CD4-positive, alpha-beta T cell (primary cell): ENCODE data around the gene SMIM45.

Experiments used
- ATAC-seq: fragments of 200-7000 bp; cut with Tn5 transposase; one replicate; pipeline ENCODE4 v1.10.0; 2022; ENCODE audit warnings: mild to moderate bottlenecking; ENCODE audit not compliant: poor library complexity
- CTCF ChIA-PET: fragments of 350-600 bp; sonication (Branson Sonifier 250); formaldehyde crosslinking; loops from one replicate; lab custom pipeline; 2021; ENCODE audit warnings: antibody characterized with exemption, inconsistent platforms; lab: Charles Lee
- POLR2A ChIA-PET: fragments of 350-600 bp; sonication (Branson Sonifier 250); formaldehyde crosslinking; loops from one replicate; lab custom pipeline; 2021; ENCODE audit warnings: antibody characterized with exemption, inconsistent platforms; lab: Charles Lee
- DNase-seq, 14 experiments: peaks; one replicate each; pipeline ENCODE4 v3.0.0-alpha.2; 2013 to 2020; ENCODE audit warnings: mixed read lengths in 2 of 14
- H3K27ac ChIP-seq, 2 donors: one replicate each; pipeline versions ENCODE4 v1.5.1 to v1.7.0; 2013; ENCODE audit warnings: low read length in 2 of 2, low read depth in 1 of 2, mild to moderate bottlenecking in 1 of 2
- H3K27me3 ChIP-seq, 2 experiments: 1 replicate in 1 of 2; 2 replicates in 1 of 2; pipeline versions ENCODE4 v1.6.1 to v1.7.0; 2013; ENCODE audit warnings: low read length in 2 of 2, control low read depth in 1 of 2, mild to moderate bottlenecking in 1 of 2, moderate library complexity in 1 of 2; ENCODE audit not compliant: insufficient read depth in 2 of 2, control insufficient read depth in 1 of 2
- H3K36me3 ChIP-seq: one replicate; pipeline ENCODE4 v1.6.1; 2013; ENCODE audit warnings: low read length, control low read depth; ENCODE audit not compliant: insufficient read depth
- H3K4me1 ChIP-seq: one replicate; pipeline ENCODE4 v1.6.1; 2013; ENCODE audit warnings: low read length, control low read depth; ENCODE audit not compliant: insufficient read depth
- H3K4me3 ChIP-seq: one replicate; pipeline ENCODE4 v1.5.1; 2013; ENCODE audit warnings: mild to moderate bottlenecking, low read length, moderate library complexity
- H3K9me3 ChIP-seq, 2 experiments: 1 replicate in 1 of 2; 2 replicates in 1 of 2; pipeline versions ENCODE4 v1.6.1 to v1.7.0; 2013; ENCODE audit warnings: low read length in 2 of 2, mild to moderate bottlenecking in 2 of 2, control low read depth in 1 of 2, moderate library complexity in 1 of 2; ENCODE audit not compliant: control insufficient read depth in 1 of 2, insufficient read depth in 1 of 2
- H3K27ac Mint-ChIP-seq: one replicate; pipeline ENCODE4 v1.8.0; 2020; ENCODE audit warnings: mixed read lengths
- H3K27me3 Mint-ChIP-seq: one replicate; pipeline ENCODE4 v1.8.0; 2021; ENCODE audit warnings: mixed read lengths
- H3K36me3 Mint-ChIP-seq: one replicate; pipeline ENCODE4 v1.8.0; 2021; ENCODE audit warnings: low read depth, mixed read lengths
- H3K4me1 Mint-ChIP-seq: one replicate; pipeline ENCODE4 v1.8.0; 2021; ENCODE audit warnings: low read depth, mixed read lengths
- H3K4me3 Mint-ChIP-seq: one replicate; pipeline ENCODE4 v1.8.0; 2020; ENCODE audit warnings: mild to moderate bottlenecking, mixed read lengths
- H3K9me3 Mint-ChIP-seq: one replicate; pipeline ENCODE4 v1.8.0; 2020; ENCODE audit warnings: mixed read lengths
- intact Hi-C, 2 experiments: fragments of 100-400 bp; cut with DNase I in 1 of 2; cut with micrococcal nuclease in 1 of 2; formaldehyde crosslinking; loops; one replicate each; pipeline versions ENCODE4 v1.15.1 to v1.9.0; 2023 to 2025; cut with DNase I, micrococcal nuclease
- TF ChIP-seq, protein P1 (sequence below): fragments of 200-600 bp; IDR thresholded peaks from one replicate; pipeline ENCODE4 v1.8.0; 2022; ENCODE audit warnings: antibody characterized with exemption, mild to moderate bottlenecking

Gene SMIM45

DNA sequence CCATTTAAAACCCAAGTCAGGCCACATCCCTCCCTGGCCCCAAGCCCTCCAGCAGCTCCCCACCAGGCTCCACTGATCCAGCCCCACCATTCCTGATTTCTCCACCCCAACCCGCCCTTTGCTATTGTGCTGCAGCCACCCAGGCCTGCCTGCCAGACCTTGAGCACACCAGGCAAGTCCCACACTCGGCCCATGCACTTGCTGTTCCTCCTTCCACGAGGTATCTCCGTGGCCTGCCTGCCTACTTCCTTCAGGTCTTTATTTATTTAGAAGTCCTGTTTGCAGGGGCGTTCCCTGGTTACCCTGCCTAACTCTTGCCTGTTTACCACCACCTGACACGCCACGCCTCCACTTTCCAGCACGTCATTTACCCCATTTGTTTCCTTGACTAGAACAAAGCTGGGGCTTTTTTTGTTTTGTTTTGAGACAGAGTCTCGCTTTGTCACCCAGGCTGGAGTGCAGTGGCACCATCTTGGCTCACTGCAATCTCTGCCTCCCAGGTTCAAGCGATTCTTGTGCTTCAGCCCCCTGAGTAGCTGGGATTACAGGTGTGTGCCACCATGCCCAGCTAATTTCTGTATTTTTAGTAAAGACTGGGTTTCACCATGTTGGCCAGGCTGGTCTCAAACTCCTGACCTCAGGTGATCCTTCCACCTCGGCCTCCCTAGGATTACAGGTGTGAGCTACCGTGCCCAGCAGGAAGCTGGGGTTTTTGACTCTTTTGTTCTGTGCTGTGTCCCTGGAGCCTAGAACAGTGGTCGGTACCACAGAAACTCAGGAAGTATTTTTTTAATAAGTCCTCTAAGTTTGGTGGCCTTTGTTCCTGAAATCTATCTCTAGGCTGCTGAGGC, 11.7 kb upstream of the SMIM45 start:
- intact Hi-C loops, result loop anchor here in 1 of 2 experiments (2.0 kb wide), 2 partner anchors 13 to 193 kb away; partner anchors contain the start of gene TNFRSF13C
- CTCF ChIA-PET, result interaction anchor here (0.5 to 6.7 kb wide), 20 partner anchors 13 to 350 kb away, joined by 3 to 63 read pairs (median 5); partner anchors contain the start of genes PMM1, SREBF2 and TNFRSF13C
- ATAC-seq, result peak; percentile 76
- peaks cover 36% of the 10 kb centered on the region for H3K4me1 ChIP-seq
- no peaks in the 10 kb centered on the region for H3K9me3 ChIP-seq
- peak overlapping the region; percentile 96 to 99 for H3K27ac ChIP-seq
- Mint-ChIP-seq H3K9me3 (no peaks in the 10 kb centered on the region), H3K36me3 (peaks cover 4% of the 10 kb centered on the region), H3K27ac (peak overlapping the region; percentile 97), H3K4me1 (peaks cover 34% of the 10 kb centered on the region), H3K4me3 (peak overlapping the region; percentile 79), H3K27me3 (no peaks in the 10 kb centered on the region)
- POLR2A ChIA-PET, result interaction anchor here (0.7 to 3.4 kb wide), 32 partner anchors 13 to 1083 kb away, joined by 3 to 107 read pairs (median 8); partner anchors contain the start of genes CCDC134, MEI1, PMM1 and SHISA8
- DNase-seq, result peak; percentile 85 to 99 (median 90)
- no peaks in the 10 kb centered on the region for H3K36me3 ChIP-seq
- no peaks in the 10 kb centered on the region for H3K27me3 ChIP-seq
- TF ChIP-seq, protein P1, sequence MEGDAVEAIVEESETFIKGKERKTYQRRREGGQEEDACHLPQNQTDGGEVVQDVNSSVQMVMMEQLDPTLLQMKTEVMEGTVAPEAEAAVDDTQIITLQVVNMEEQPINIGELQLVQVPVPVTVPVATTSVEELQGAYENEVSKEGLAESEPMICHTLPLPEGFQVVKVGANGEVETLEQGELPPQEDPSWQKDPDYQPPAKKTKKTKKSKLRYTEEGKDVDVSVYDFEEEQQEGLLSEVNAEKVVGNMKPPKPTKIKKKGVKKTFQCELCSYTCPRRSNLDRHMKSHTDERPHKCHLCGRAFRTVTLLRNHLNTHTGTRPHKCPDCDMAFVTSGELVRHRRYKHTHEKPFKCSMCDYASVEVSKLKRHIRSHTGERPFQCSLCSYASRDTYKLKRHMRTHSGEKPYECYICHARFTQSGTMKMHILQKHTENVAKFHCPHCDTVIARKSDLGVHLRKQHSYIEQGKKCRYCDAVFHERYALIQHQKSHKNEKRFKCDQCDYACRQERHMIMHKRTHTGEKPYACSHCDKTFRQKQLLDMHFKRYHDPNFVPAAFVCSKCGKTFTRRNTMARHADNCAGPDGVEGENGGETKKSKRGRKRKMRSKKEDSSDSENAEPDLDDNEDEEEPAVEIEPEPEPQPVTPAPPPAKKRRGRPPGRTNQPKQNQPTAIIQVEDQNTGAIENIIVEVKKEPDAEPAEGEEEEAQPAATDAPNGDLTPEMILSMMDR, result no peak
- H3K4me3 ChIP-seq, result peak overlapping the region; percentile 45

DNA sequence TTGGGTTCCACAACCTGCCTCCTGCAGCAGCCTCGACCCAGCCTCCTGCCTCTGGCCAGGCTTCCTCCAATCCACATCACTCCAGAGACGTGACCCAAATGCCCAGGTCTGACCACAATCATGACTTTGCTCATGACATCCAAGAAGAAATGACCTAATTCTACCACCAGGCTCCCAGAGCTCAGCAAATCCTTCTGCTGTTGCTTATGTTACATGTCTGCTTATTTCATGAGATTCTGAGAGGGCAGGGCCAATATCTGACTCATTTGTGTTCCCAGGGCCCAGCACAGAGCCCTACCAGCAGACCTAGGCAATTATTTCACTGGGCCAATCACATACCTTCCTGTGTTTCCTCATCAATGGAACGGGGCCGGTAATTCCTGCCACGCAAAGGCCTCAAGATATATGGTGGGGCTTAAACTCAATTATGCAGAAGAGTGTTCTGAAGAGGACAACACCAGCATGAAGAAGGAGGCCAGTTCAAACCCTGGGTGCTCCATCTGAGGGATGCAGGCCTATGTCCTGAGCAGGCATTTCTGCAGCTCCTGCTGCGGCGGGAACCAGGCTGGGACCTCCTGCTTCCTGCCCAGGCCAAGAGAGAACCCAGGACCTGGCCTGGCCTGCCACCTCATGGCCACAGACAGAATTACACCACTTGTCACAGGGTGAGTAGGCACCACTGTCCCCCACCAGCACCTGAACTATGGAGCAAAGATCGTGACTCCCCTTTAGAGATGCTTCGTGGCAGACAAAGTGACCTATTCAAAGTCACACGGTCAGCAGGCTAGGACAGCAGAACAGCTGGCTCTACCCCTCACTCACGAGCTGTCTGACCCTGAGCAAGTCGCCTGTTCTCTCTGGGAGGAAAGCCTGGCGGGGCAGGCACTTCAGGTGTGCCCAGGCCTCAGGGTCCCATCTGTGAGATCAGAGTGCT, 10.9 kb upstream of the SMIM45 start:
- H3K36me3 Mint-ChIP-seq, result peaks cover 4% of the 10 kb centered on the region
- no peaks in the 10 kb centered on the region for H3K27me3 ChIP-seq
- H3K9me3 Mint-ChIP-seq, result no peaks in the 10 kb centered on the region
- intact Hi-C loops, result loop anchor here (1.0 to 2.0 kb wide), 8 partner anchors 14 to 275 kb away; partner anchors contain the start of gene TNFRSF13C (in 1 of the 2)
- ATAC-seq, result peak; percentile 61
- peak overlapping the region; percentile 78 for H3K4me3 Mint-ChIP-seq
- ChIA-PET POLR2A (interaction anchor here (0.5 to 3.4 kb wide), 33 partner anchors 14 to 1084 kb away, joined by 3 to 107 read pairs (median 7); partner anchors contain the start of genes CCDC134, MEI1, PMM1 and SHISA8), CTCF (interaction anchor here (0.5 to 6.7 kb wide), 24 partner anchors 12 to 351 kb away, joined by 3 to 63 read pairs (median 4); partner anchors contain the start of genes PMM1, SREBF2 and TNFRSF13C)
- peak overlapping the region; percentile 97 for H3K27ac Mint-ChIP-seq
- H3K27me3 Mint-ChIP-seq, result no peaks in the 10 kb centered on the region
- peaks cover 39% of the 10 kb centered on the region for H3K4me1 Mint-ChIP-seq
- peaks cover 43% of the 10 kb centered on the region for H3K4me1 ChIP-seq
- H3K4me3 ChIP-seq, result peak overlapping the region; percentile 18
- H3K27ac ChIP-seq, result peak overlapping the region; percentile 96 to 99
- peak; percentile 80 to 92 (median 86) for DNase-seq
- no peaks in the 10 kb centered on the region for H3K36me3 ChIP-seq
- H3K9me3 ChIP-seq, result no peaks in the 10 kb centered on the region
- TF ChIP-seq, protein P1, result peak; percentile 98
